SIG-M5 treated with dmso at 0.1 percent for 504 hours (cell line): ENCODE measurements around the gene RCE1.

ENCODE experiments used
- DNase-seq: peaks from one replicate; lab custom pipeline; 2025; ENCODE audit not compliant: unreplicated experiment; lab: John Stamatoyannopoulos, UW

Gene RCE1

DNA sequence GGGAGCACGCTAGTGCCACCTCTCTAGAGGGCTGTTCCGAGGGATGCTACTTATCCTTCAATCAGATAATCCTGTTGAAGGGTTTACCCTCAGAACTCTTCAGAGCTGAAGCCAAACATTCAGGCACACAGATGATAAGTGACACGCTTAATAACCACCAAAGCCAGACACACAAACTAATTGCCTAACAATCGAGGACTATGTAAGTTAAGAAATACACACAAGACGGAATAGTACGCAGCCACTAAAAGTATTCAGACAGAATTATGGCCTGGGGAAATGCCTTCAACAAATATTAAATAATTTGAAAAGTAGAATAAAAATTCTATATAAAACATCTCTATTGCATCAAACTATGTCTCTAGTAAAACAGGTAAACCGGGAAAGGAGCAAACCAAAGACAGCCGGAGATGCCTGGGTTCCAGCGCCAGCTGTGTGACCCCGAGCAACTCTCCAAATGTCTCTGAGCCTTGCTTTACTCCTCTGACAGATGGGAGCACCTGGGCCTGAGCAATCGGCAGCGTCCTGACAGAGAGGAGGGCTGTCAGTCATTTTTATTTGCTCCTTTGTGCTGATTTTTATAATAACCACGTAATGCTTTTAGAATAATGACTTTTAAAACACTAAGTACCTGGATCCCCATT is 25.0 kb downstream of the RCE1 start:
- no peak for DNase-seq

DNA sequence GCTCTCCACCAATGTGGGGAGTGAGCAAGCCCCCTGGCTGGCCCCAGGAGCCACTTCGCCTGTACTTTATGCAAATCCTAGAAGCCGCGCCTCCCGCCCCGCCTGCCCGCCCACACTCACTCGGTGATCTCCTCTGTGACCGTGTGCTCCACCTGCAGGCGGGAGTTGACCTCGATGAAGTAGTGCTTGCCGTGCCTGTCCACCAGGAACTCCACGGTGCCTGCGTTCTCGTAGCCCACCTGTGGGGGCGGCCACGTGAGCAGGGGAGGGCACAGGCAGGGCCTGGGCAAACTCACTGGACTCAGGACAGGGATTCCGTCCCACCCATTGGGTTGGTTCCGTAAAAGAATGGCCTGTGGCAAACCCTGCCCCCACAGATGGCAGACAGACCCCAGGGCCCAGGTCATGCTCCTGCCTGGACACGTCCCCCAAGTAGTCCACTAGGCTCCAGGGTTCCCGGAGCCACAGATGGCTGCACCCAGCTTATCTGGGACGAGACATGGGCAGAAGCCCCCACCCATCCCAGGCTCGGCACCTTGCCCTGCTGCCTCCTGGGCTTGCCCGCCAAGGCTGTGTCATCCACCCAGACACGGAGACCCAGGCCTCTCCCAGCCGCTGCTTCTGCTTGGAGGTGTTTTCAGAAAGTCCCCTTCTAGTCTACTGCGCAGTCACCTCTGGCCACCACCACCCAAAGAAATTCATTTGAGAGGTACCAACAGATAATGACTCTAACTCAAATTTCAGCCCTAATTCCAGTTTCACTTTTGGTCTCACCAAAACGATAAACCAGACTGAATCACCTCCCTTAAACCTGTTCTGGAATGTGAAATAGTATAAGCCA is 25.7 kb downstream of the RCE1 start:
- peak; percentile 35 for DNase-seq

DNA sequence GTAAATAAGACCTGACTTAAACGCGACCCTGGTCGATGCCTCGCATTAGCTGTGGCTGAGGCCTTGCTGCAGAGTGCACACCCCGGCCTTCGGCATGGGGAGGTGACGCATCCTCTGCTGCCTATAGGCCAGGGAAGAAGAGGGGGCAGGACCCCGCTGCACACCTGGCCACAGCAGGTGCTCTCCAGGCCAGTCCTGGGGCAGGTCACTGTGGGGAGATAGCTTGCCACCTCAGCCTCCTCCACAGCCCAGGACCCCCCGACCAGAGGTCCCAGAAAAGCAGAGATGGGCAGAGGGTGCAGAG is 26.3 kb downstream of the RCE1 start:
- DNase-seq: no peak

DNA sequence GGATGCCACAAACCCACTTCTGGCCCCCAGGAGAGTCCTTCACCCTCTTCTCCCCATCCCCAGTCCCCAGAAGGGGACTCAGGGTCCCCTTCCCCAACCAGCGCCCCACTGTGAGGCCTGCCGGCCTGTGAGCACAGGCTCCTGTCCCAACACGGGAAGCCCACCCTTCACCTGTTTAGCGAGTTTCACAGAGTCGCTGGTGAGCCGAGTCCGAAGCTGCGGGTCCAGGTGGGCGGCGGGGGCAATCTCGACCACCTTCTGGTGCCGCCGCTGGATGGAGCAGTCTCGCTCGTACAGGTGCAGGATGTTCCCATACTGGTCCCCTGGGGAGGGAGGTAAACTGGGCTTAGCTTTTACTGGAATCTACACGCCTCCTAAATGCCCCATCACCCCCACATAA is 26.9 kb downstream of the RCE1 start:
- no peak for DNase-seq

DNA sequence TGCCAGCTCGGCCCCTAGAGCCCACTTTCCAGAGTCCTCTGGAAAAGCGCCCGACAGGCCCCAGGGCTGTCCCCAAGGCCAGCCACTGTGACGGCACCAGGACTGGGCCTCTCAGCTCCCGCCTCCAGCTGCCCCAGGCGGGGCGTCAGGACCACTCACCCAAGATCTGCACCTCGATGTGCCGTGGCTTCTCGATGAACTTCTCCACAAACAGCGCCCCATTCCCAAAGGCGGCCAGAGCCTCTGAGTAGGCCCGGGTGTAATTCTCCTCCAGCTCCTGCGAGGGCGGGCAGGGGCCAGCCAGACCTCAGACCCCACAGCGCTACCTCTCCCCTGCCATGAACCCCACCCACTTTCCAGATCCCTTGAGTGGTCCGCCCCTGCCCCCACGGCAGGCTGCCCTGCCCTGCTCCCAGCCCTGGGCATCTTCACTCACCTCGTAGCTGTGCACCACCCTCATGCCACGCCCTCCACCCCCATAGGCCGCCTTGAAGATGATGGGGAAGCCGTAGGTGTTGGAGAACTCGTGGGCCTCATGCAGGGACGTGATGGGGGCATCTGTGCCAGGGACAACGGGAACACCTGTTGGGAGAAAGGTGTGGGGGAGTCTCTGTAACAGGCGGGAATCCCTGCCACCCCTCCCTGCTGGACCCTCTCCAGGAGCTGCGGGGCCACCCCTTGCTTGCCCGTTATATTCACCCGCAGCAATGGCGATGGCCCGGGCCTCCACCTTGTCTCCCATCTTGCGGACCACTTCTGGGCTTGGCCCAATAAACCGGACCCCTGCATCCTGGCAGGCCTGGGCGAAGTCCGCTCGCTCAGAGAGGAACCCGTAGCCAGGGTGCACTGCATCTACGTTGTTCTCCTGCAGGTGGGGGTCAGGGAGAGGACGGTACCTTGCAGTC is 27.6 kb downstream of the RCE1 start:
- no peak for DNase-seq

DNA sequence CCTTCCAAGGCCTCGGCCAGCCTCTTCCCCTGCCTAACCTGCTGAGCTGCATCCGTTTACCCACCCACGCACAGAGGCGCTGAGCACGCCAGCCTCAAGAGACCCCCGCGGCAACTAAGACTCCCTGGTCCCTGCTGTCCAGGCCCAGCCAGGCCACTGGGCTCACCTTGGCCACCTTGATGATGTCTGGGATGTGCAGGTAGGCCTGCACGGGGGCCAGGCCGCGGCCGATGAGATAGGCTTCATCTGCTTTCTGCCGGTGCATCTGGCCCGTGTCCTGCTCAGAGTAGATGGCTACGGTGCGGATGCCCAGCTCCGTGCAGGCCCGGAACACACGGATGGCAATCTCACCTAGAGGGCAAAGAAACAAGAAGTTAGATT is 28.3 kb downstream of the RCE1 start:
- no peak for DNase-seq

DNA sequence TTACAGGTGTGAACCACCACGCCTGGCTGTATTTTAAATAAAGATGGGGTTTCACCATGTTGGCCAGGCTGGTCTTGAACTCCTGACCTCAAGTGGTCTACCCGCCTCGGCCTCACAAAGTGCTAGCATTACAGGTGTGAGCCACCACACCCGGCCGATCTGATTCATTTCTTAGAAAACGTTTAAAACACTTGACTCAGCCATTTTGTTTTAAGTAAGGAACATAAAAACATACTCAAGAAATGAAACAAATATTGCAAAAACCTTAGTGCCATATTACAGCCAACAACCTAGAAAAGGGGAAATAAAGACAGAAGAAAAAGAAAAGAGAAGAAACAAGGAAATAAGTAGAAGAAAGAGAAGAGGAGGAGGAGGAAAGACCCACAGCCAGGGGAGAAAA is 31.0 kb downstream of the RCE1 start:
- DNase-seq: peak; percentile 12

DNA sequence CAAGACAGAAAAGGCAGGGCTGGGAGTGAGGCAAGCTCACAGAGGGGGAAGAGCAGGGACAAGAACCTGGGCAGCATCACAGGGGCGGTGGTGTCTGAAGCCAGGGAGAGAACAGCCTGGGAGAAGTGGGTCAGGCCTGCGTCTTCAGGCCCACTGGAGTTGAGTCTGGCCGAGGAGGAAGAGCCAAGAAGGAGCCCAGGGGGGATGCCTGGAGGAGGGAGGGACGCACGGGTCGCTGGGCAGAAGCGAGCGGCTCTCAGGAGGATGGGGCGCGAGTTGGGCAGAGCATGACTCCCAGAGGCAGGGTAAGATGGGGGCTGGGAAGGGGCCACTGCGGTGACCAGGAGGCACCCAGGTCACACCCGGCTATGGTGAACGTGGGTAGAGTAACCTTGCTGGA is 32.1 kb downstream of the RCE1 start:
- no peak for DNase-seq

DNA sequence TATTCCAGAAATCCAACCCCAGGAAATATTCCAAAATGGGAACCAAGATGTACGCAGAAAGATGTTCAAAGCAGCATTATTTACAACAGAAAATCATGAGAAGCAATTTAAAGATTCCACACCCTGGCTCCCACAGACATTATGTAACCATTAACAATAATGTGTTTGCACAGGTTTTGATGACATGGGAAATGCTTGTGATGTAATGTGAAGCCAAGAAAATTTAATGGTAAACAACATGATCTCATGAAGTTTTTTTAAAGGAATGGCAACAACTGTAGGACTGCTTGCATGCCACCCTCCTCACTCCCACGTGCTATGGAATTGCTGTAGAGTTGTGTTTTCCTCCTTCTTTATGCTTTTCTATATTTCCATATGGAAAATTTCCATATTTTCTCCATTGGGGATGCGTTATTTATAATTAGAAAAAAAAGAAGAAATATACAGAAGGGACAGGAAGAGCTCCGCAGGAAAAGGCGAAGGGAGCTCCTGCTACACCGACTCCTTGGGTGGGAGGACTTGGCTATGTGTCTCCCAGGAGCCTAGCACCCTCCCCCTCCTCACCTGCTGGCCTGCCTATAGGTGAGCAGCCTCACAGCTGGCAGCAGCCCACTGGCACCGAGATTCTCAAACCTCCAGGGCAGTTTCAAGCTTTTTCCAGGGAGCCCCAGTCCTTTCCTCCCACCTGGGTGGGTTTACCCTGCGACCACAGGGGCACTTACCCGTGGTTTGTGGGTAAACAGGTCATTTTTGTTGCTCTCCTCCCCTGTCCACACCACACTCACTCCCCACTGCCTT is 34.5 kb downstream of the RCE1 start:
- no peak for DNase-seq

DNA sequence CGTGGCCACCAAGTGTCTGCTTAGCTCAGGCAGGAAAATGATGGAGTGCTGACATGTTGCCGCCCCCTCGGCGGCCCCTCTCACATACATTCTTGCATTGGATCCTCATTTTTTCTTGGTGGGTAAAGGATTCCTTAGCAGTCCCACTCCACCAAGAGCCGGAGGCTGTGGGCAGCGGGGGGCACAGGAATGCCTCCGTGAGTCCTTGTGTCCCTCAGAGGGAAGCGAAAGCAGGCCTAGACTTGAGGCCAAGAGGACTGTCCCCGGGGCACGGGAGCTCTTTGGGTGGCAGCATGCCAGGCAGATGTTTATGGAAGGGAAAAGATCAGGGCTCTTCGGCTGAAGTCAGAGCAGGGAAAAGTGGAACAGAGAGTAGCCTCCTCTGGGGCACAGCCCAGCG is 35.2 kb downstream of the RCE1 start:
- no peak for DNase-seq

DNA sequence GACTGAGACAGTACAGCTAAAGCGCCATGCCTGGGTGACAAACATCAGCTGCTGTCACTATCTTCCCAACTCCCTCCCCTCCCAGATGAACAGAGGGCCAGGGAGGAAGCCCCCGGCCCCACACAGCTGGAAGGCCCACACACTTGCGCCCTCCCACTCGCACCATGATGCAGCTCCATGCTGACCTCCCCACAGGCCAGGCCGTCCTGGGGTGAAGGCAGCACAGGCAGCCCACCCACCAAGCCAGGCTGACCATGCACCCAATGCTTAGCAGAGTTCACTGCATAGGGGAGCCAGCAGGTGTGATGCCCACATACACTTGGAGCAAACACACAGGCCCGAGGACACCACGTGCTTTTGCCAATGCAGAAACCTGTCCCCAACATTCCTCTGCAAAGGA is 35.8 kb downstream of the RCE1 start:
- DNase-seq: no peak

DNA sequence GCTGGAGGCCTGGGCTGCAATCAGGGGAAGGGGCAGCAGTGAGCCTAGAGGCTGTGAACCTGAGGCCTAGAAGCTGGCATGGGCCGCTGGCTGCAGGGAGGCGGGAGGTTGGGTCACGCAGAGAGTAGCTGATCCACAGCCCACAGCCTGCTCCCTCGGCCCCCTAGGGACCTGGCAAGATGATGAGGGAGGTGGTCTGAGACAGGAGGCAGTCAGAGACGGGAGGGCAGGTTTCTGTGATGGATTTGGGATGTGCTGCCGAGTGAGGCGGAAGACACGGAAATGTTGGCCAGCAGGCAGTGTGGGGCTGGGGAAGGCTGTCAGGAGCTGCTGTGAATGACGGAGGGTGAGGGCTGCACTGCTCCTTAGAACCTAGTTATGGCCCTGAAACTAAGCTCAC is 36.3 kb downstream of the RCE1 start:
- no peak for DNase-seq

DNA sequence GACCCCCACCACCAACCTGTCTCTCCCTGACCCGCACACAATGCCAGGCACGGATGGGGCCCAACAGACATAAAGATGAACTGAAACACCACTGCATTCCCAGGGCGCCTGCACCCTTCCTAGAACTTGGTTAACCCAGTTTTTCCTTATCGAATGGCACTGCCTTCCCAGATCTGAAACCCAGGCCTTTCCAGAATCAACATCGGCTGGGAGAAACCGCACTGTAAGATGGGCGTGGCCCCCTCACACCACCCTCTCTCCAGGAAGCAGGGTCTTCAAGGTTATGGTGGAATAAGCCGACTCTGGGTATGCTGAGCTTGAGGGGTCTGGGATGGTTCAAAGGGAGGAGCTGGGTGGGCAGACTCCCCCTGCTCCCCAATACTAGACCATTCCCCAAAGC is 36.8 kb downstream of the RCE1 start:
- no peak for DNase-seq

DNA sequence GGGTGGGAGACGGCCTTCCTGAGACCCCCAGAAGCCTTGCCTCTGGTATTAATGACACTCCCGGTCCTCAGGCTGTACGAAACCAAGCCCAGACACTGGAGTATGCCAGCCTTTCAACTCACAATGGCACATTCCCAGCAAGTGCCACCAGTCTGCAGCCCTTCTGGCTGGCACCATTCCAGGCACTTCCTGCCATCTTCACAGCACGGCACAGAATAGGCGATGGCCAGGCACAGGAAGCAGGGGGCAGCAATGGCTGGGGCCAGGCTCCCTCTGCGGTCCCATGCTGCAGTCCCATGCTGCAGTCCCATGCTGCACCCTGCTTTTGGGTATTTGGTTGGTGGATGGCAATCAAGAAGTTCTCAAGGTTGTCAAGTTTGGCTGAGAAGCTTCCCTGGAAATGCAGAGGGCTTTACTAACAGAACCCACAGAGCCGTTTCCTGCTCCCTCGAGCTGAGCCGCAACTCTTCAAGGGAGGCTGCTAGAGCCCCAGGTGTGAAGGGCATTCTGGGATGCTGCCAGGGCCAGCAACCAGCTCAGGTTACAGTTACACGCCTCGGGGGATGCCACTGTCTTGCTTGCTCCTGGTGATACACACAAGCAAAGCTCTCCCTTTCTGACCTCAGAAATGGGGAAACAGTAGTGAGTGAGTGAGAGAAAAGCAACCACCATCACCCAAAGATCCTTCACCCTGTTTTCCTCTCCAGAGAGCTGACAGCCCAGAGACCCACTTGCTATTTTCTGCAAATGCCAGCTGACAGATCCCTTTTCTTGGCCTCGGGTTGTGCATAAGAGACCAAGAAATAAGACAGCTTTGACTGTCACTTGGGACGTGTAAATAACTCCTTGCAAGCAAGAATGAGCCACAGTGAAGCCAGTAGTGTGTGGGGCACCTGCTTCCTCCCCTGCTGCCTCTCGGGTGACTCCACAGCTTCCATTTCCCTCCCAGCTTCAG is 37.5 kb downstream of the RCE1 start:
- peak; percentile 48 for DNase-seq

DNA sequence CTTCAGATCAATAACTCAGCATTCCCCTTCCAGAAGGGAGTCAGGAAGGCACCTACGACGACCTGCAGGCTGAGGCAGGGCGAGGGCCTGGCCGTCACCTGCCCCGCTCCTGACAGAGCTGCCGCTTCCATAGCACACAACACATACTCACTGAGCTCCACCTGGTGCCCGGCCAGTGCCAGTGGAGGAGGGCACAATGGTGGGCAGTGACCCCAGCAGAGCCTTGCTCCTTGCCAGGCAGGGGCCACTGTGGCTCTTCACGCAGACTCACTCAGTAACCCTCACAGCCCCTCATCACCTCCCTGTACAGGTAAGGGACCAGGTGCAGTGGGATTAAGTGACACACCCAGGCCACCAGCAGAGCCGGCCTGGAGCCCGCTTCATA is 38.2 kb downstream of the RCE1 start:
- no peak for DNase-seq

DNA sequence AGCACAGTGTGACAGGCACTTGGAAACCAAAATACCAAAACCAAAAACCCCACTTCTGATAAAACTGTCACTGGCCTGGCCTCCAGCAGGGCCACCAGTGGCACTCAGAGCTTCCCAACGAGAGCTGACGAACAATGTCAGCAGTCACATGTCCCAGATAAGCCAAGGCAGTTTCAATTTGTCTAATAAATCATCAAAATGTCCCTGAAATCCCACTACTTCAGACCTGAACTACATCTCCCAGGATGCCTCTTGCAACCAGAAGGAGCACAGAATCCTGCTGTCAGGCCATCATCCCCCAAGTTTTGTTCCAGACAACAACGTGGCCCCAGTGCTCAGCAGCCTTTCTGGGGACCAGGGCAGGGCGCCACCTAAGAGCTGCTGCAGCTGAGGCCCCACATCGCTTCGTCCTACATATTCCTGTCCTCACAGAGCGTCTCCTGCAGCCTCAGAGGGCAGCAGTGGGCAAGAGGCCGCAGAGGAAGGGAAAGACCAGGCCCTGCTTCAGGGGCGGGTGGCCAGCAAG is 38.7 kb downstream of the RCE1 start:
- DNase-seq: no peak

DNA sequence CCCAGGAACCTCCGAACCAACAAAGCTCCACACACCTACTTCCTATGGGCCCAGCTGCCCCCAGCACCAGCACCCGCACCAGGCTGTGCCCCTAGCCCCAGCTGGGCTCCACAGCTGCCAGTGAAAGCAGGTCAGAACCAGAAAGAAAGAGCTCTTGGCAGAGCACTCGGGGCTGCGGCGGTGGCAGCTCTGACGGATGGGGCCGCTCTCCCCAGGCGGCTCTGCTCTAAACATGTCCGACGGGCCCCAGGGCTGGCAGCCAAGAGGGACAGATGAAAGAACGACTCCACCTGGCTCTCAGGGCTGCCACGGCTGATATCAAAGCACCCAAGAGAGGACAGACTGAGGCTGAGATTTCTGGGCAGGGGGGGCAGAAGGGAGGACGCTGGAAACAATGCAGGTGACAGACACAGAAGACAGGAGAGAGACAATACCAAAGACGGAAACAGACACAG is 39.3 kb downstream of the RCE1 start:
- no peak for DNase-seq

DNA sequence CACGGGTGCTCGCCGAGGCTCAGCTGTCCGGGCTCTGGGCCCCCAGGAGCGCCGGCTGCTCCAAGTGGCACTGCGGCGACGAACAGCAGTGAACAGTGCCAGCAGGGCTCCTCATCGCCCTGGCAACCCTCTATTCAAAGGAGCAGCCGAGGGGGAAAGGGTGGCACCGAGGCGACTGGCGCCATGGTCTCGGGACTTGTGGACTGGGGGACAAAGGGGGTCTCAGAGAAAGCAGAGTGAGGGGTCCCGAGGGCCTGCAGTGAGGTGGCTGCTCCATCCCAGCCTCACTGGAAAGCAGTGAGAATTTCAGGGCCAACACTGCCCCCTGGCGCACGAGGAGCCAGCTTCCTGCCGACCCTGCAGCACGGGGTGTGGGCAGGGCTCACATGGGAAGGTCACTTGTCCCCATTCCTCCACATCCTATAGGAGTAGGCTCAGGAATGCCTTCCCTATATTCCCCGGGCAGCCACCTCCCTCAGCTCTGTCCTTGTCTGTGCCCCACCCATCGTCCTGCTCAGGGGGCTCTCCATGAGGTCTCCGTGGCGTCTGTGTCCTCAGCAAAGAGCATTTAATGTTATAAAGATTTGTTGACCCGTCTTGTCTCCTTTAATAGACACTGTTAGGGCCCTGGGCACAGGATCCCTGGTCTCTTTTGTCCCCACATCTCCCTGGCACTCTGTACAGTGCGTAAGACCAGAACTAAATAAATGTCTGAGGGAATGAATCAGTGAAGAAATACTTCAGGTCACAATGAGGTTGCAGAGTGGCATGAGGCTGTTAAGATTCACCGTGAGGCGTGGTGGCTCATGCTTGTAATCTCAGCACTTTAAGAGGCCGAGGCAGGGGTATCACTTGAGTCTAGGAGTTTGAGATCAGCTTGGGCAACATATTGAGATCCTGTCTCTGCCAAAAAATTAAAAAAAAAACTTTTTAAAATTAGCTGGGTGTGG is 40.0 kb downstream of the RCE1 start:
- DNase-seq: peak; percentile 29

DNA sequence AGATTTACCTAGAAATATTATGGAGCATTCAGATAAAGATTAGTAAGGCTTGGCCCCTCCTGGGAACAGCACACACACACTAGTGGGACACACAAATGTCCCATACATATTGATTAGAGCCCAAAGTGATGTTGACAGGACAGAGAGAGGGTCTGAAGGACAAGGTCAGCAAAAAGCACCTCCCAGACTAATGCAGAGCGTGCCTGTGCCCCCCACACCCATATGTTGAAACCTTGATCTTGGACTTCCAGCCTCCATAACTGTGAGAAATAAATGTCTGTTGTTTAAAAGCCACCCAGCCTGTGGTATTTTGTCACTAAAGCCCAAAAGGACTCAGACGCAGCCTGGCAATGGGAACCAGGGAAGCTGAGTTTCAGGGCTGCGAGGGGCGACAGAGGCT is 41.2 kb downstream of the RCE1 start:
- DNase-seq: no peak
